Hippocampal formation (tissue), 2 donors: ENCODE results near the gene LINC00305.

Experiments
- DNase-seq, 2 donors: peaks; one replicate each; lab custom pipeline; 2025; lab: John Stamatoyannopoulos, UW

The LINC00305 gene

GRCh38 chr18:64031411-64031810, 117.5 kb downstream of the LINC00305 start:
- DNase-seq, result no peak
